SK-N-SH treated with all-trans-retinoic acid at 6 μM for 48 hours (cell line): Measurements from ENCODE around the gene MVK.

Experiments
- ATAC-seq: fragments of 200-7000 bp; cut with Tn5 transposase; 3 replicates; pipeline ENCODE4 v1.9.1; 2020; ENCODE audit warnings: mild to moderate bottlenecking, moderate library complexity
- ARNTL ChIP-seq: fragments of 450-650 bp; formaldehyde crosslinking; IDR thresholded peaks from 2 replicates; pipeline ENCODE4 v1.5.0; 2020; ENCODE audit warnings: low read depth, mild to moderate bottlenecking, moderate library complexity, borderline replicate concordance
- BACH2 ChIP-seq: fragments of 250-450 bp; sonication (Bioruptor Pico); IDR thresholded peaks from 2 replicates; pipeline ENCODE4 v1.9.0; 2021; ENCODE audit warnings: mild to moderate bottlenecking, borderline replicate concordance
- CREB5 ChIP-seq: fragments of 250-450 bp; sonication (Bioruptor Pico); IDR thresholded peaks from 2 replicates; pipeline ENCODE4 v1.5.1; 2020; ENCODE audit warnings: low read depth, mild to moderate bottlenecking, moderate library complexity
- CSDC2 ChIP-seq: fragments of 250-450 bp; sonication (Bioruptor Pico); IDR thresholded peaks from 2 replicates; pipeline ENCODE4 v1.5.0; 2020; ENCODE audit warnings: mild to moderate bottlenecking, moderate library complexity
- CSRNP3 ChIP-seq: fragments of 250-450 bp; sonication (Bioruptor Pico); IDR thresholded peaks from 2 replicates; pipeline ENCODE4 v1.5.1; 2021; ENCODE audit warnings: mild to moderate bottlenecking, moderate library complexity
- ESRRG ChIP-seq: fragments of 250-450 bp; sonication (Bioruptor Pico); IDR thresholded peaks from 2 replicates; pipeline ENCODE4 v1.6.1; 2021; ENCODE audit warnings: mild to moderate bottlenecking
- OSR1 ChIP-seq: fragments of 250-450 bp; sonication (Bioruptor Pico); IDR thresholded peaks from 2 replicates; pipeline ENCODE4 v1.8.0; 2022; ENCODE audit warnings: moderate library complexity, mild to moderate bottlenecking, inconsistent platforms
- PATZ1 ChIP-seq: fragments of 250-450 bp; sonication (Bioruptor Pico); IDR thresholded peaks from 2 replicates; pipeline ENCODE4 v1.8.0; 2020; ENCODE audit warnings: mild to moderate bottlenecking, moderate library complexity, borderline replicate concordance
- POU6F1 ChIP-seq: fragments of 250-450 bp; sonication (Bioruptor Pico); IDR thresholded peaks from 2 replicates; pipeline ENCODE4 v1.8.0; 2021; ENCODE audit warnings: low read depth, mild to moderate bottlenecking, moderate library complexity, borderline replicate concordance
- PPARA ChIP-seq: fragments of 250-450 bp; sonication (Bioruptor Pico); IDR thresholded peaks from 2 replicates; pipeline ENCODE4 v1.5.0; 2020; ENCODE audit warnings: mild to moderate bottlenecking, borderline replicate concordance
- RARB ChIP-seq: fragments of 250-450 bp; sonication (Bioruptor Pico); IDR thresholded peaks from 2 replicates; pipeline ENCODE4 v1.8.0; 2021; ENCODE audit warnings: mild to moderate bottlenecking, moderate library complexity
- SNAI2 ChIP-seq: fragments of 250-450 bp; sonication (Bioruptor Pico); IDR thresholded peaks from 2 replicates; pipeline ENCODE4 v1.5.0; 2020; ENCODE audit warnings: mild to moderate bottlenecking, moderate library complexity
- TCF4 ChIP-seq: fragments of 250-450 bp; sonication (Bioruptor Pico); IDR thresholded peaks from 2 replicates; pipeline ENCODE4 v1.8.0; 2021; ENCODE audit warnings: mild to moderate bottlenecking, moderate library complexity, borderline replicate concordance
- TOX ChIP-seq: fragments of 250-450 bp; sonication (Bioruptor Pico); IDR thresholded peaks from 2 replicates; pipeline ENCODE4 v1.8.0; 2021; ENCODE audit warnings: mild to moderate bottlenecking, moderate library complexity, borderline replicate concordance
- TSHZ2 ChIP-seq: fragments of 250-450 bp; sonication (Bioruptor Pico); IDR thresholded peaks from 2 replicates; pipeline ENCODE4 v1.5.0; 2020; ENCODE audit warnings: mild to moderate bottlenecking, moderate library complexity
- ZC3H10 ChIP-seq: fragments of 250-450 bp; sonication (Bioruptor Pico); IDR thresholded peaks from 2 replicates; pipeline ENCODE4 v1.5.1; 2021; ENCODE audit warnings: mild to moderate bottlenecking, moderate library complexity
- ZFP3 ChIP-seq: fragments of 250-450 bp; sonication (Bioruptor Pico); IDR thresholded peaks from 2 replicates; pipeline ENCODE4 v1.5.0; 2020; ENCODE audit warnings: mild to moderate bottlenecking, moderate library complexity
- ZFP30 ChIP-seq: fragments of 450-650 bp; formaldehyde crosslinking; IDR thresholded peaks from 2 replicates; pipeline ENCODE4 v1.5.0; 2022; ENCODE audit warnings: mild to moderate bottlenecking, moderate library complexity
- ZNF565 ChIP-seq: fragments of 450-650 bp; formaldehyde crosslinking; conservative IDR thresholded peaks from 2 replicates; pipeline ENCODE4 v1.5.0; 2020; ENCODE audit warnings: low read depth, mild to moderate bottlenecking, moderate library complexity
- ZNF70 ChIP-seq: fragments of 450-650 bp; formaldehyde crosslinking; IDR thresholded peaks from 2 replicates; pipeline ENCODE4 v1.5.0; 2020; ENCODE audit warnings: mild to moderate bottlenecking, moderate library complexity
- ZNF8 ChIP-seq: fragments of 450-650 bp; formaldehyde crosslinking; IDR thresholded peaks from 2 replicates; pipeline ENCODE4 v1.5.0; 2020; ENCODE audit warnings: mild to moderate bottlenecking, moderate library complexity

Gene MVK

GRCh38 chr12:109559601-109560000 is 14.0 kb upstream of the MVK start:
- no peak for ATAC-seq
- TF ChIP-seq ZFP3 (CRISPR knock-in tag) (no peak), CSDC2 (no peak), ARNTL (CRISPR knock-in tag) (no peak), ZNF70 (CRISPR knock-in tag) (no peak), ZNF8 (no peak), POU6F1 (CRISPR knock-in tag) (no peak), TSHZ2 (CRISPR knock-in tag) (no peak), PPARA (CRISPR knock-in tag) (no peak), CREB5 (CRISPR knock-in tag) (no peak), ZC3H10 (CRISPR knock-in tag) (no peak), SNAI2 (no peak), TCF4 (CRISPR knock-in tag) (no peak), TOX (CRISPR knock-in tag) (no peak), PATZ1 (CRISPR knock-in tag) (no peak), BACH2 (no peak), ZFP30 (CRISPR knock-in tag) (no peak), OSR1 (CRISPR knock-in tag) (no peak)
- TF ChIP-seq, all 23 proteins: peak for 0

- ATAC-seq: no peak
- no peak for TF ChIP-seq ESRRG (CRISPR knock-in tag)
- no peak for TF ChIP-seq CREB5 (CRISPR knock-in tag)
- TF ChIP-seq ZNF565: no peak
- no peak for TF ChIP-seq ZC3H10 (CRISPR knock-in tag)
- no peak for TF ChIP-seq PPARA (CRISPR knock-in tag)
- TF ChIP-seq ZNF8: no peak
- no peak for TF ChIP-seq ARNTL (CRISPR knock-in tag)
- no peak for TF ChIP-seq ZNF70 (CRISPR knock-in tag)
- no peak for TF ChIP-seq TCF4 (CRISPR knock-in tag)
- TF ChIP-seq OSR1 (CRISPR knock-in tag): no peak
- TF ChIP-seq TOX (CRISPR knock-in tag): no peak
- no peak for TF ChIP-seq CSDC2
- no peak for TF ChIP-seq ZFP30 (CRISPR knock-in tag)
- no peak for TF ChIP-seq POU6F1 (CRISPR knock-in tag)
- TF ChIP-seq RARB (CRISPR knock-in tag): no peak
- TF ChIP-seq CSRNP3 (CRISPR knock-in tag): no peak
- no peak for TF ChIP-seq BACH2
These were observed 12.5 kb upstream of the MVK start for GRCh38 chr12:109560867-109561710.
